Ishikawa (cell line): ENCODE data around the gene TNFSF10.

Experiments
- CEBPB ChIP-seq: IDR thresholded peaks from 2 replicates; pipeline ENCODE4 v1.6.1; 2012
- EP300 ChIP-seq: IDR thresholded peaks from 2 replicates; pipeline ENCODE4 v1.6.1; 2012; ENCODE audit warnings: borderline replicate concordance
- MAX ChIP-seq: IDR thresholded peaks from 2 replicates; pipeline ENCODE4 v1.6.1; 2012
- RAD21 ChIP-seq: IDR thresholded peaks from 2 replicates; pipeline ENCODE4 v1.6.1; 2012; ENCODE audit warnings: low read depth
- TEAD4 ChIP-seq: IDR thresholded peaks from 2 replicates; pipeline ENCODE4 v1.6.1; 2012
- YY1 ChIP-seq: IDR thresholded peaks from 2 replicates; pipeline ENCODE4 v1.6.1; 2012; ENCODE audit warnings: low read depth

- TF ChIP-seq EP300 (no peak), YY1 (no peak), TEAD4 (no peak), RAD21 (no peak), MAX (no peak), CEBPB (no peak)
Measured at GRCh38 chr3:172543884-172544283, 20.7 kb upstream of the TNFSF10 start.
